NCI-H460 (cell line): Measurements from ENCODE around the gene OMA1. TPM values are rescaled to one million over a fixed set of nuclear protein-coding genes. Genes with fewer than 3 reads are reported as not detected.

Experiments used
- DNase-seq: peaks from one replicate; pipeline ENCODE4 v3.0.0-alpha.2; 2016; ENCODE audit warnings: low read depth; ENCODE audit errors: extremely low read depth
- total RNA-seq: library from RNA; depleted of rRNA; stranded (reverse); fragments of >200 nt; shearing (Covaris generic); gene quantifications from 2 replicates; pipeline ENCODE4 v1.2.3, GENCODE V29; 2014

OMA1 gene
- total RNA-seq, 1 experiment from 2014 or later: 14.4 TPM

DNA sequence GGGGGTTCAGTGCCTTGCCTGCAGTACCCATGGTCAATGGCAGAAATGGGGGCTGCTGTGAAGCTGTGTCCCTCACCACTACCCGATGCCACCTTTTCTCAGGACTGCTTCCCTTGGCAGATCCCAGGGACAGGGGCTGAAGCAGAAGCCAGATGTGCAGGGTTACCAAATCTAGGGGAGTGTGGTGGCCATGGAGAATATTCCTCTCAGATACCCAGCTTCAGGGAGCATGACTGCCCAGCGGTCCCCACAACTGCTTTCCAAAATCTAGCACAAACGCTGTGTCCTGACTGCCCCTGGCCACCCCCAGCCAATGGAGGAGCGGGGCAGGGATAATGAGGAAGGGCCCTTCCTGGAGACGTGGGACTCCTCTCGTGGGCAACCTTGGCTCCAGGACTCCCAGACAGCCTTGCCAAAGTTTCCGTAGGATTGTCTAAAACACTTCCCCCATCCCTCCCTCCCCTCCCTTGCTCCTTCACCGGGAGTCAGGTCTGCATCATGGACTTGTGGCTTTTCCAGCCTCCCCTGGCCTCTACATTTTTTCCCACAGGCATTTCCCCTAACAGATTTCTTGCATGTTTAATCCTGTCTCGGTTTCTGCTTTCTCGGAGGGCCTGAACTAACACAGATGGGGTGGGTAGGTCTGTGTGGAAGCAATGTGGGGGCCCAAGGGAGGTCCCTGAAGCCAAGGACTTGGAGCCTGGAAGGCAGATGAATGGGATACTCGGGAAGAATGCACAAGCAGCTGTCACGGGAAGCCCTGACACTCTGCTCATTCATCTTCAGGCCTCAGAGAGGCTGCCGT is 80.5 kb downstream of the OMA1 start:
- no peak for DNase-seq

DNA sequence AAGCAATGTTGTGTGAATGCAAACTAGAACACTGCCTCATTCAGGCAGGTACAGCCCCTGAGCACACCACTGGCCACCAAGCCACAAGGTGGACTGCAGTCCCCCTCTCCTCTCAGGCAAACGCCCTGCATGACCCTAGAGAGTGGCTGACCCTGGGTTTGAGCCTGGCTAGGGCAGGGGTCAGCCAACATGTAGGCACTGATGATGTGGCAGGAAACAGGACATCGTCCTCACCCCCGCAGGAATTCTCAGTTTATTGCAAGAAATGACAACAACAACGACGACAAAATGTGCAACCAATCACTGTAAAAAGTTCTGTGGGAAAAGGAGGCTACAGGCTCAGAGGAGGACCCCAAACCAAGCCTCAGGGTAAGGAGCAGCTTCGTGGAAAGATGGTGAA is 81.3 kb downstream of the OMA1 start:
- DNase-seq: no peak

DNA sequence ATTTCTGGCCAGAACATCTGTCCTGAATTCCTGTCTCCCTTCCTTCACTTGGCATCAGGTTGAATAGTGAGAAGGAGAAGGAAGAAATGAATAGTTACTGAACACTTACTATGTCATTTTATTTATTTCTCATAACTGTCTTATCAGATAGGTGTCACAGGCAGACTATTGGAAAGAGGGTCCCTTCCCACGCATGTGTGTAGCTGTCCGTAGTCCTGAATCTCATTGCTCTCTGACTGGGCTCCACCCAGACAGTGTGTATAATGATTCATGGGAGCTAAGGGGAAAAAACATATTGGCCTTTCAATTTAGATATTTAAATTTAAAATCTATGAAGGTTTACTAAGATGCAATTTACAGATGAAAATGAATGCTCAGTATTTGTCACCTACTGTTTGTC is 86.1 kb downstream of the OMA1 start:
- DNase-seq: no peak

DNA sequence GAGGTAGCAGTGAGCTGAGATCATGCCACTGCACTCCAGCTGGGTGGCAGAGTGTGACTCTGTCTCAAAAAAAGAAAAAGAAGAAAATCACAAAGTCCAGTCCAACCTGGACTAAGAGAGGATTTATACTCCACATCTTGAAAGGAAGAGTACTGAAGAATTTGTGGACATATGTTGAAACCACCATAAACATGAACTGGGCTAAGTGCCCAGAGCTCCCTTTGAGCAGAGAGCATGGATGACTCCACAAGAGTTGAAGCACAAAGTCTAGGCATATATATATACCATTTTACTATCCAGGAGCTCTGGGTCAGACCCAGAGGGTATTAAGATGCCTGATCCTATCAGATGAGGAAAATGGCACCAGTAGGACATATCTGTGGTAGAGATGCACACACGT is 86.6 kb downstream of the OMA1 start:
- DNase-seq: no peak

DNA sequence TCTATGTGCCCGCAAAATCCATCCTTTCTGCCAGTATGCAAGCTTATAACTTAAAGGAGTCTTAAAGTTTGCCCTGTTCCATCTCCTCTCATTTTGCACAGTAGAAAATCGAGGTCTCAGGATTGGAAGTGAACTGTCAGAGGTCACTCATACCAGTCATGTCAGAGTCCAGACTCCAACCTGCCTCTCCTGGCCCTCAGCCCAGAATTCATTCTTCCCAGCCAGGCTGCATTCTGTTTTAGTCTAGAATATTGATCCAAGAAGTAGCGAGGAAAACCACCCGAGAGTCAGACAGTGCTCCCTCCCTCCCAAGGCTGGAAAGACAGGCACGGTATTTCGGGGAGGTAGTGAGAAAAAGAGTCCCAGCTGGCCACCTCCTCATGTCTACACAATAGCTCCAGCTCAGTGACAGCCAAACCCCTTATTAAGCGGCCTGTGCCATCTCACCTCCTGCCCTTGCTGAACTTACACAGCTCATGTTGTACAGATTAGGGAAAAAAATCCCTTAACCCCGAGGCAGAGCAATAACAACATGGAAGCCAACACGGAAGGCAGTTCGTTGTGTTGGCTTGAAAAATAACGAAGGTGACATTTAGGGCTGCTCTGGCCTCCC is 89.4 kb downstream of the OMA1 start:
- DNase-seq: no peak

DNA sequence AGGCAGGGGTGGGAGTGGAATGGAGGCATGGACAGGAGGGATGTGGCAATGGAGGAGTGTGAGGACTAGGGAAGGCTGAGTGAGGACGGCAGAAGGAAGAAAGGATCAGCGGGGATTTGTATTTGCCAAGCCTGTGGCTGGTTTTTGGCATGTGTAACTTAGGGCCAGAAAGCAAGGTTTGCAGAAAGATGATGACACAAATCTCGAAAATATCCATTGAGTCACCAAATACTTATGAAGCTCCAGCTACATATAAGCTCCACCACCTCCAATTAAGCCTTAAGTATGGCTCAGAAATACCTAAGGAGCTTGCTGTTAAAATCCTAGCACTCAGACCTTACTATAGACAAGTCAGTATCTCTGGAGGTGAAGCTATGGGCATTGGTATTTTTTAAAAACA is 90.1 kb downstream of the OMA1 start:
- DNase-seq: no peak

DNA sequence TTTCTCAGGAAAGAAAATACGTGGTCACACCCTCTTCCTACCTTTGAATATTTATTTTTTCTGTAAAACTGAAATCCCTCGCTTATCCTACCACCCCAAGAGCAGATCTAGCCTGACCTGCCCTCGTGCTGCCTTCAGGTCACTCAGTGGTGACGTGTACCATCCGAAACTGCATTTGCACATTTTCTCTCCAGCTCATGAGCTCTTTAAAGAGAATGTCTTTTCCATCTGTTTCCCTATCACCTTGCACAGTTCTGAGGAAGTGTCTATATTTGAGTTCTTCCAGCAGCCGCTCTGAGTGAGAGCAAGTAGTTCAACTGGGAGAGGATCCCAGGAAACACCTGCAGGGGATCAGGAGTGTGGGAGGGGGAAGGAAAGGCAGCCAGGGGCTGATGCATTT is 91.7 kb downstream of the OMA1 start:
- no peak for DNase-seq

DNA sequence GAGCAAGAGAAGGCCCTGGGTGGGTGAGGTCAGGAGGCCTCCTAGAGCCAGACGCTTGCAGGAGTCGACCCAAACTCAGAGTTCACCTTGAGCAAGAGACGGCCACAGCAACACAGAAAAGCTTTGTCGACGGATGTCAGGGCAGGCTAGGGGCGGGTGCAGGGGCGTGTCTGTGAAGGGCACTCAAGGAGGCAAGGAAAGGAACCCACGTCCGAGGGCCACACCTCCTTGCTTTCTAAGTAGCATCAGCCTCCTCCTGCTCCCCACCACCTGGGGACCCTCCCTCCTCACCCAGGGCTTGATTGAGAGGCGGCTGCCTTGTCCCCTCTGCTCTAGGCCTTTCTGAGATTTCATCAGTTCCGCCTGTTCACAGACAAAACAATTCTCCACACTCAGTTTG is 92.1 kb downstream of the OMA1 start:
- no peak for DNase-seq

DNA sequence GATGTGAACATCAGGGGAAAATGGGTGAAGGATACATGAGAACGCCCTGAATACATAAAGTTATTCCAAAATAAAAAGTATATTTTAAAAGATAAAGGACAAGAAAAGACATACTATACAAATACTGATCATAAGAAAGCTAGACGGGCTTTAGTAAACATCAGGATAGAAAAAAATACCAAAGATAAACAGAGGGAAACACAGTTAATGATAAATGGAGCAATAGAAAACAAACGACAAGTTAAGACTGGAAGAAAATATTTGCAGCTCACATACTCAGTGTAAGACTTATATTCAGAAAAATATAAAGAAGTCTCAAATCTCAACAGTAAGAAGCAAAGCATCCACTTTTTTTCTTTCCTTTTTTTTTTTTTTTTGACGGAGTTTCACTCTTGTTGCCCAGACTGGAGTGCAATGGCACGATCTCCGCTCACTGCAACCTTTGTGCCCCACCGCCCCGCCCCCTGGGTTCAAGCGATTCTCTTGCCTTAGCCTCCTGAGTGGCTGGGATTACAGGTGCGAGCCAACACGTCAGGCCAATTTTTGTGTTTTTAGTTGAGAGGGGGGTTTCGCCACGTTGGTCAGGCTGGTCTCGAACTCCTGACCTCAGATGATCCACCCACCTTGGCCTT is 94.8 kb downstream of the OMA1 start:
- DNase-seq: no peak

DNA sequence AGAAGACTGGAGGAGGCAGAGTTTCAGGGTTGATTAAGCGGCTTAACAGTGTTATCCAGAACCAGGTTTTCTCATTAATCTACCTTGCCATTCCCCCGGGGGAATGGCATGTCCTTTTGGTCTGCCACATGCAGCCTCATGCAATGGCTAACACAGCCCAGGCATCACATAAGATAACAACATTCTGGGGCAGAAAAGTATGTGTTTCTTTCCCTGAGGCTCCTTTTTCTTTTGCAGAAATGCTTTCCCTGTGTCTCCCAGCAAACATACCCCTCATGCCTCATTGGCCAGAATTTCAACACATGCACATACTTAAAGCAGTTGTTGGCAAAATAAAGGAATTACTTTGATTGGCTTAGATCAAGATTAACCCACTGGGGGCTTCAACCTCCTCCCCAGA is 98.6 kb downstream of the OMA1 start:
- no peak for DNase-seq

DNA sequence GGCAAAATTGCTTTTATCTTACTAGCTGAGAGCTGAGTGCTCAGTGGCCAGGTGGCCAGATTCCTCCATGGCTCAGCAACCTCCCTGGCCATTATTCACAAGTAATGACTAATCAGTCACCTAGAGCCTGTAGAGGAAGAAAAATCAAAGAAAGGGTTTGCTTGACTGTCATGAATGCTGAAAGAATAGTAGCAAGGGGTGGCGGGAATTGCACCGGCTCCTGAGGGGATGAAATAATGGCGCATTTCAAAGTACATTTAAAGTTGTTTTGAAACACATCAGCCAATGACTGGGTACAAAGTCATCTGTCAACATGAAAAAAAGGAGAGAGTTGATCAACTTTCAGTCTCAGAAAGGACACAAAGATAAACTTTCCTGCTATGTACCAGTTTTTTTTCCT is 99.5 kb downstream of the OMA1 start:
- DNase-seq: no peak

DNA sequence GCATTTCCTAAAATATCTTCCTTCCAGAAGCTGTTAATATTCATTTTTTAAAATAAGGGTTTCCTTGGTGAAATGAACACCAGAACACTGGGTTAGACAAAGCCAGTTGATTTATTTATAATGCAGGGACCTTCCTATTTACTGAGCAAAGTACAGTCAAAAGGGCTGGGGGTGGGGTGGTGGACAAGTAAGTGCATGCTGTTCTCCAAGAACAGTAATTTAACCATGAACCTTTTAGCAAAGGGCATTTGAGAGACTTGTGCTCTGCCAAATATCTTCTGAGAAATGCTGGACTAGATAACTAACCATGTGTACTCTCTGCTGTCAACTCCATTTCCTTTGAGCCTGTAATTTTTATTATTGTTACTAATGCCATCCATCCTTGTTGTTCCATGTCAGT is 100.2 kb downstream of the OMA1 start:
- DNase-seq: no peak

DNA sequence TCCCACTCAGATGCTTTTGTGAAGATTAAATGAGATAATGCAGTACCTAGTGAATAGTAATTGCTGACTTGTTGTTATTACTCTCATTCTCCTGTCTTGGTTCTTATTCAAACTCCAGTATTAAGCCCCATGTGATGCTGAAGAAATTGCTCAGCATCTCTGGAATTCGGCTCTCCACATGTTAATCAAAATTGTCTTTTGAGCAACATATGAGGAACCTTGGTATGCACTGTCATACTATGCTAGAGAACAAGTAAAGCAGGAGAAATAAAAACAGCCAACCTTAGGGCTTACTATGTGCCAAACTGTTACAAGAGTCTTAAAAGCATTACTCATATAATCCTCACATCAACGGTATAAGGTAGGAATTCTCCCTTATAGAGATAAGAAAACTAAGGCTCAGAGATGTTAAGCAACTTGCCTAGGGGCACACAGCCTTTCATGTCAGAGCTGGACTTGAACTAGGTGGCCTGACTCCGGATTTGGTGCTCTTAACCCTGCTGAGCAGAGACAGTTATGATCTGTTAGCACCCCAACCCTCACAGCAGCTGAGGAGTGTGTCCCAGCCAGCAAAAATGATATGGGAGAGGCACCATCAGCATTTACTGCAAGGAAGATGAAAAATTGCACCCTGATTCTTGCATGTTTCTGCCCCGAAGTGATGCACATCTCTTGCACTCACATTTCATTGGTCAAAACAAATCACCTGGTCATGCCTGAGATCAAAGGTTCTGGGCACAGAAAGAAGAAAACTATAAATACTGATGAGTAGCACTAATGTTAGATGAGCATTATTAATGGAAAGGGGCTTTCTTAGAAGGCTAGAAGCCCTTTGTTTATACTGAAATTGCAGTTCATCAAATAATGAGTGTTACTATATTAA is 102.3 kb downstream of the OMA1 start:
- no peak for DNase-seq

DNA sequence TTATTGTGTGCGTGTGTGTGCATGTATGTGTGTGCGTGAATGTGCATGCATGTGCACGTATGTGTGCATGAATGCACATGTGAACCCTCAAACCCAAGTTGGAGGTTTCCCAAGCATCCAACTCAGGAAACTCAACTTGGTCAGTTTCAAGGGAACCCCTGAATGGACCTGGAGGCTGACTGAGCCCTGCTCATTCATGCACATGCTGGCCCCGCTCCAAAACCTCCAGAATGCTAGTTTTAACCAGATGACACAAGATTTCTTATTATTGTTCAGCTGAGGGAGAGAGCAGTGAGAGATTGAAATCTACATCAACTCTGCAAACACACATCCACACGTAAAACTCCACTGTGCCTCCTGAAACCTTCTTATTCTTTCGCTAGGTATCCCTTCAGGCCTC is 104.4 kb downstream of the OMA1 start:
- no peak for DNase-seq

DNA sequence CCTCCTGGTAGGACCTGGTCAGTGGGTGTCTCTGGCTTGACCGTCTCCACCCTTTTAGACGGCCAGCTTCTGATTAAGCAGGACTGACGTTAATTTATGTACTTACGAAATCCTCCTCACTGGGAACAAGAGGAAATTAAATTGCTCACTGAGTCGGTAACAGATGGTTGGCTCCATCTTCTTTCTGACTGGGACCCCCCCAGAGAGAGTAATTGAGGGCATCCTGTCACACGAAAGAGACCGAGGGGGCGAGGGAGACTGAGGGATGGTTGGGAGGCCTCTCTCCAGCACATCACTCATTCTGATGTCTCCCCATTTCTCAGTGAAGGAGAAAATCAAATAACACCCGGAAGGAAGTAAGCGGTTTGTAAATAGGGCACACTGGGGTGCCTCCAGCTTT is 104.8 kb downstream of the OMA1 start:
- no peak for DNase-seq

DNA sequence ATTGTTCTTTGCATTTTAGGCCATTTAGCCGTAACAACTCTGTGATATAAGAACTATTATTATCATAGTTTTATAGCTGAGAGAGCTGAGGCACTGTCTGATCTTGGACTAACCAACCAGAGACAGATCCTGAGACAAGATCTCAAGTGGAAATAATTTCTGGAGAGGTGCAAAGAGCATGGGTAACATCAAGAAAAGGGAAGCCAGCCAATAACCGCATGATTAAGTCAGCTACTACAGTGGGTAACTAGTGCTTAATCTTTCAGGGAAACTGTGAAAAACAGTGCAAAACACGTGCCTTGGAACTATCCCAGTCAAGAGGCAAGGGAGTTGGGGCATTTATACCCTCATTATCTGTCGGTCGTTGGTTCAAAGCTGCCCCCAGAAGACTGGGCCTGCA is 105.8 kb downstream of the OMA1 start:
- DNase-seq: no peak

DNA sequence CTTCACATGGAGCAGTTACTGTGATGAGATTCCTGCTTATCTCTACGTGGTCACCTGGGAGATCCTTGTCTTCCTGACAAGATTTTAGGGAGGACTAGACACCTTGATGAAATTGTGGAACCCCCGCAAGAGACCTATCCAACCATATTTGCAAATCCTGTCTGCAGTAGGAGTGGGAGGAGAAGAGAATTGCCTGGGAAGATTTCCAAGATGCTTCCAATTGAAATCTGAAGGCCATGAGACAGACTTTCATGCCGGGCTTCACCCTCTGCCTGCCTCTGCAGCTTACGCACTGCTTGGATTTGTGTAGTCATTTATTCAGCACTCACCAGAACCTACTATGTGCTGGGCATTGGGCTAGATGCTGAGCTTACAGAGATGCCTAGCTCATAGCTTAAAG is 106.6 kb downstream of the OMA1 start:
- DNase-seq: no peak

DNA sequence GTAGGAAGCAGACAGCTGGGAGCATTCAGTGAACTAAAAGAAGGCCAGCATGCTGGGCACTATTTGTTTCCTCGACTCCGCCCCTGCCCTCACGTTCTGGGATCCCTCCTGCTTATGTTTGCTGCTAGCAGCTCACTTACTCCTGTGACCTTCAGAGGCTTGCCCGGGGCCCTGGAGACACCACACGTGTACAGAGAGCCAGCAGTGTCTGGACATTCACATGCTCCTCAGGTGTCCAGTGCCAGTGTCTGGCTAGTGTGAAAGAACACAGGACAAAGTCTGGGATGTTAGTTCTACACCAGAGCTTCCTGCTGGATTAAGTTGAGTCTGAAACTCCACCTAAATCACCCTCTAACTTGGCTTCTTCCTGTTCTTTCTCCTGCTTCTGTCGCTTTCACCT is 108.1 kb downstream of the OMA1 start:
- no peak for DNase-seq

DNA sequence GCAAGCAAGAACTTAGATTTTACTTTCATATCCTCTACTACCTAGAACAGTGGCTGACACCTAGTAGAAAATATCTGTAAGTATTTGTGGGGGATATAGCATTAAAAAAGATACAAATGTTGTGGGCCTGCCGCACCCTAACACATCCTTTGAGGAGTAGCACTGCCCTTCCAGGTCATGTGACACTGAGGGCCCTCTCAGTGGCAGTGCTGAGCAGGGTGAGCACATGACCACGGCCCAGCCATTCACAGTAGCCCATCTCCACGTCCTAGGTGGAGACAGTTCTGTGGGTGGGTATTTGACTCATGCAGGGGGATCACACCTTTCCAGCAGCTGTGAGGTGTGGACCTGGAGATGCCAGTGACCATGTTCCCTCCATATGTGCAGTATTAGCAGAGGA is 108.9 kb downstream of the OMA1 start:
- DNase-seq: no peak

DNA sequence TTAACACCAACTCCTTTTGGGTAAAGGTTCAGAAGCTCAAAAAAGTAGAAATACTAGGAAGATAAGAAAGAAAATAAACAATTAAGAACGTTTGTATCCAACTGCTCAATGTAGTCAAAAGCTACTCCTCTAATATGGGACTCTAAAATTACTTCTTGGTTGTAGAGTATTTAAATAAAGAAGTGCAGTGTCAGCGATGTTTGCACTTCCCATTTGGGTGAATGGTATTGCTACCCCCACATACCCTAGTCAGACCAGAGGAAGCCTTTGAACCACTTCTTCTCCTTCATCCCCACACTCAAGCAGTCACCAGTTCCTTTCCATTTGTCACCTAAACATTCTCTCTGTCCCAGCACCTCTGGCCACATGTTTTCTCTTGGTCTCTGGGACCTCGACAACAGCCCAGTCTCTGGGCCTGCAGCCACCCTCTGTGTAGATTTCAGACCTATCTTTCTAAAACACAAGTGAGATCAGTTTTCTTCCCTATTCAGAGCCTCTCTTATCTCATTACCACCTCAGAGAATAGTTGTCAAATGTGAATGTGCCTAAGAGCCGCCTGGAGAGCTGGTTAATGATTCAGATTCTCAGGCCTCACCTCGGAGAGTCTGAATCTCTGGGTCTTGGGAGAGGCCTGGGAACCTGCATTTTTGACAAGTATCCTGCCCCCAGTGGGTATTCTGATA is 109.8 kb downstream of the OMA1 start:
- DNase-seq: no peak

DNA sequence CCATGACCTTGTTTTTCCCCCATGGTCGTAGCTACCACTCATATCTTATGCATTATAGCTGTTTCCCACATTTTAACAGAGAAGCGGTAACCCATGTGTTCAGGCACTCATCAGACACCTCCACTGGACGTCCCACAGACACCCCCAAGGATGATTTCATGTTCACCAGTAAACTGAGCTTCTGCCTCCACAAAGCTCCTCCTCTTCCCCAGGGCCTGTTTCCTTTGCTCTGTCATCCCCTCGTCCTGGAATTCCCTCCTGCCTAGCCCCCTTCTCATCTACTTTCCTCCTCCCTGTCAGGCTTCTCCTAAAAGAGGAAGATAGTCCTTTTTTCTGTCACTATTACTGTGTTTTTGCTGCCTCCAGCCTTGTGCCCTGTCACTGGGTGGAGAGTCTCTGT is 111.2 kb downstream of the OMA1 start:
- no peak for DNase-seq
